Panc1 (cell line): ENCODE results near the gene RABEPK. TPM values are rescaled to one million over a fixed set of nuclear protein-coding genes. Genes with fewer than 3 reads are reported as not detected.

Experiments used
- ATAC-seq: fragments of 200-7000 bp; cut with Tn5 transposase; 2 replicates; pipeline ENCODE4 v1.9.1; 2020; ENCODE audit warnings: mild to moderate bottlenecking, moderate library complexity
- BruUV-seq: library from RNA; stranded (reverse); fragments of 400-500 nt; replicated peaks from 2 replicates; lab custom pipeline; 2021; lab: Mats Ljungman, UMichigan
- CTCF ChIA-PET: fragments of 300-600 bp; sonication (Branson Sonifier 250); formaldehyde crosslinking; loops from one replicate; lab custom pipeline; 2022; ENCODE audit warnings: antibody characterized with exemption; lab: Charles Lee
- POLR2A ChIA-PET: fragments of 300-600 bp; sonication (Branson Sonifier 250); formaldehyde crosslinking; loops from one replicate; lab custom pipeline; 2022; ENCODE audit warnings: antibody characterized with exemption; lab: Charles Lee
- DNase-seq: peaks from one replicate; pipeline ENCODE4 v3.0.0-alpha.2; 2010; ENCODE audit warnings: low read depth, low spot score
- H3K27ac ChIP-seq: 2 replicates; pipeline ENCODE4 v1.5.1; 2011; ENCODE audit warnings: mild to moderate bottlenecking, low read length, inconsistent platforms
- H3K27me3 ChIP-seq: fragments of 200-500 bp; sonication (Bioruptor generic); 2 replicates; pipeline ENCODE4 v1.6.0; 2014; ENCODE audit warnings: low read length, inconsistent platforms; ENCODE audit not compliant: control insufficient read depth, insufficient read depth
- H3K36me3 ChIP-seq: fragments of 200-500 bp; sonication (Bioruptor generic); 2 replicates; pipeline ENCODE4 v1.5.1; 2014; ENCODE audit warnings: inconsistent platforms, mild to moderate bottlenecking, low read length, moderate library complexity; ENCODE audit not compliant: control insufficient read depth, insufficient read depth
- H3K4me1 ChIP-seq: 2 replicates; pipeline ENCODE4 v1.5.1; 2011; ENCODE audit warnings: inconsistent platforms, mild to moderate bottlenecking, low read length, moderate library complexity; ENCODE audit not compliant: control insufficient read depth, insufficient read depth
- H3K4me3 ChIP-seq, 2 experiments: 2 replicates each; pipeline ENCODE4 v1.5.1; 2011 to 2012; ENCODE audit warnings: low read depth in 2 of 2, low read length in 2 of 2, mild to moderate bottlenecking in 2 of 2, inconsistent platforms in 1 of 2, moderate library complexity in 1 of 2
- H3K9me3 ChIP-seq: fragments of 200-500 bp; sonication (Bioruptor generic); 2 replicates; pipeline ENCODE4 v1.5.1; 2014; ENCODE audit warnings: low read depth, mild to moderate bottlenecking, inconsistent platforms, low read length, moderate library complexity; ENCODE audit not compliant: control insufficient read depth, insufficient read depth
- CTCF ChIP-seq: fragments of 450-650 bp; IDR thresholded peaks from 2 replicates; pipeline ENCODE4 v1.5.1; 2017; ENCODE audit warnings: mild to moderate bottlenecking
- POLR2AphosphoS5 ChIP-seq: IDR thresholded peaks from 2 replicates; pipeline ENCODE4 v1.6.1; 2012; ENCODE audit warnings: mild to moderate bottlenecking, low read depth, low read length, moderate library complexity
- REST ChIP-seq, 2 experiments: IDR thresholded peaks; 2 replicates each; pipeline ENCODE4 v1.6.1; 2011 to 2012; ENCODE audit warnings: low read depth in 2 of 2, control low read depth in 1 of 2, low read length in 1 of 2, mild to moderate bottlenecking in 1 of 2, moderate library complexity in 1 of 2; ENCODE audit not compliant: insufficient read depth in 1 of 2
- SIN3A ChIP-seq: IDR thresholded peaks from 2 replicates; pipeline ENCODE4 v1.6.1; 2012; ENCODE audit warnings: low read depth, mild to moderate bottlenecking, low read length, moderate library complexity, borderline replicate concordance; ENCODE audit not compliant: insufficient read depth
- TCF7L2 ChIP-seq: IDR thresholded peaks from 2 replicates; pipeline ENCODE4 v1.6.1; 2011; ENCODE audit warnings: mild to moderate bottlenecking, low read depth, low read length, inconsistent platforms
- in situ Hi-C: cut with HindIII; loops from 2 replicates; pipeline ENCODE4 v1.10.0; 2016; ENCODE audit warnings: low sequenced_read_pairs, low pct_unique_long_range_greater_than_20kb
- intact Hi-C: fragments of 100-400 bp; cut with micrococcal nuclease; formaldehyde crosslinking; loops from one replicate; pipeline ENCODE4 v1.10.0; 2022; ENCODE audit not compliant: unreplicated experiment
- total RNA-seq: library from RNA; stranded (reverse); gene quantifications from one replicate; pipeline ENCODE4 v1.2.1, GENCODE V29; 2021; ENCODE audit not compliant: unreplicated experiment

Gene RABEPK
- total RNA-seq, 1 experiment from 2014 or later: 33.9 TPM

- TF ChIP-seq SIN3A: no peak
- no peak for TF ChIP-seq TCF7L2
- TF ChIP-seq POLR2AphosphoS5: no peak
- TF ChIP-seq CTCF: no peak
- TF ChIP-seq REST (IDR thresholded peaks at IDR 0.05; ENCODE audit: insufficient read depth in 1 of 2, low read depth in 2 of 2, low read length in 1 of 2): no peak
- no TSS peak for BruUV-seq
- Histone ChIP-seq H3K9me3 (no peaks in the 10 kb centered on the region), H3K36me3 (no peaks in the 10 kb centered on the region; the same call in 1 of the 2 replicates), H3K4me3 (no peak overlapping the region), H3K4me1 (no peaks in the 10 kb centered on the region), H3K27me3 (no peaks in the 10 kb centered on the region), H3K27ac (no peak overlapping the region)
- ATAC-seq: no peak
- intact Hi-C loops: no loop called here
- ChIA-PET POLR2A (interaction anchor here (0.6 kb wide), 1 partner anchor 18 kb away, joined by 3 read pairs; no protein-coding TSS in a partner anchor), CTCF (no interaction called here)
- in situ Hi-C loops: no loop called here
- no peak for DNase-seq
Observed at GRCh38 chr9:125166762-125167161, 33.6 kb upstream of the RABEPK start.

GRCh38 chr9:125169895-125170294 lies 30.4 kb upstream of the RABEPK start:
- intact Hi-C loops (no loop called here), in situ Hi-C loops (no loop called here)
- Histone ChIP-seq H3K27me3 (no peaks in the 10 kb centered on the region), H3K27ac (no peak overlapping the region), H3K4me1 (no peaks in the 10 kb centered on the region), H3K4me3 (no peak overlapping the region), H3K36me3 (no peaks in the 10 kb centered on the region; the same call in 1 of the 2 replicates), H3K9me3 (no peaks in the 10 kb centered on the region)
- no TSS peak for BruUV-seq
- POLR2A ChIA-PET: interaction anchor here (0.7 kb wide), 1 partner anchor 397 kb away, joined by 5 read pairs; no protein-coding TSS in a partner anchor
- DNase-seq (no peak), ATAC-seq (no peak)
- TF ChIP-seq POLR2AphosphoS5 (no peak), SIN3A (no peak), REST (IDR thresholded peaks at IDR 0.05; ENCODE audit: insufficient read depth in 1 of 2, low read depth in 2 of 2, low read length in 1 of 2) (no peak), CTCF (no peak), TCF7L2 (no peak)
- CTCF ChIA-PET: no interaction called here
